Omental fat pad (tissue), 4 donors: ENCODE data around the gene WDR1. TPM values are rescaled to one million over a fixed set of nuclear protein-coding genes. Genes with fewer than 3 reads are reported as not detected.

ENCODE experiments used
- ATAC-seq: fragments of 150-250 bp; one replicate; pipeline ENCODE4 v1.9.1; 2016; ENCODE audit warnings: mild to moderate bottlenecking, moderate library complexity; ENCODE audit not compliant: low FRiP score
- DNase-seq: peaks from one replicate; pipeline ENCODE4 v3.0.0-alpha.2; 2019; ENCODE audit warnings: low spot score
- CTCF ChIP-seq, 3 donors: fragments of 450-650 bp; IDR thresholded peaks; one replicate each; pipeline ENCODE4 v1.5.1; 2016 to 2017; ENCODE audit warnings: antibody characterized with exemption in 3 of 3, mild to moderate bottlenecking in 3 of 3, moderate library complexity in 2 of 3
- total RNA-seq, 4 donors: library from RNA; depleted of rRNA; stranded (reverse); fragments of >200 nt; gene quantifications; one replicate each; pipeline ENCODE4 v1.1.0, GENCODE V29; 2016

Gene WDR1
- total RNA-seq, 4 donors from 2014 or later = 114 to 219 (median 135) TPM

- DNase-seq (no peak), ATAC-seq (no peak)
- no peak for TF ChIP-seq CTCF (IDR thresholded peaks at IDR 0.05)
These were observed 43.8 kb upstream of the WDR1 start for GRCh38 chr4:10160281-10160856.

GRCh38 chr4:10159671-10160070, 43.1 kb upstream of the WDR1 start:
- TF ChIP-seq CTCF (IDR thresholded peaks at IDR 0.05) = no peak
- no peak for ATAC-seq
- DNase-seq = no peak

GRCh38 chr4:10158333-10158942, 41.8 kb upstream of the WDR1 start:
- ATAC-seq (no peak), DNase-seq (no peak)
- no peak for TF ChIP-seq CTCF (IDR thresholded peaks at IDR 0.05)

GRCh38 chr4:10157478-10158332, 41.1 kb upstream of the WDR1 start:
- ATAC-seq (peak; percentile 76), DNase-seq (no peak)
- TF ChIP-seq CTCF (IDR thresholded peaks at IDR 0.05) = peak in 1 of 3 donors; percentile 46

- no peak for TF ChIP-seq CTCF (IDR thresholded peaks at IDR 0.05)
- no peak for ATAC-seq
- DNase-seq = no peak
These were observed 37.6 kb upstream of the WDR1 start for GRCh38 chr4:10154241-10154640.

- TF ChIP-seq CTCF (IDR thresholded peaks at IDR 0.05) = no peak
- no peak for ATAC-seq
These were observed 36.6 kb upstream of the WDR1 start for GRCh38 chr4:10153161-10153560.

More at GRCh38 chr4:10153161-10153560, 36.6 kb upstream of the WDR1 start:
- DNase-seq = no peak
